Femur (tissue), 1 donor: Measurements from ENCODE around the gene TNS3.

ENCODE experiments used
- DNase-seq: peaks from one replicate; pipeline ENCODE4 v3.0.0-alpha.2; 2017

The TNS3 gene

DNA sequence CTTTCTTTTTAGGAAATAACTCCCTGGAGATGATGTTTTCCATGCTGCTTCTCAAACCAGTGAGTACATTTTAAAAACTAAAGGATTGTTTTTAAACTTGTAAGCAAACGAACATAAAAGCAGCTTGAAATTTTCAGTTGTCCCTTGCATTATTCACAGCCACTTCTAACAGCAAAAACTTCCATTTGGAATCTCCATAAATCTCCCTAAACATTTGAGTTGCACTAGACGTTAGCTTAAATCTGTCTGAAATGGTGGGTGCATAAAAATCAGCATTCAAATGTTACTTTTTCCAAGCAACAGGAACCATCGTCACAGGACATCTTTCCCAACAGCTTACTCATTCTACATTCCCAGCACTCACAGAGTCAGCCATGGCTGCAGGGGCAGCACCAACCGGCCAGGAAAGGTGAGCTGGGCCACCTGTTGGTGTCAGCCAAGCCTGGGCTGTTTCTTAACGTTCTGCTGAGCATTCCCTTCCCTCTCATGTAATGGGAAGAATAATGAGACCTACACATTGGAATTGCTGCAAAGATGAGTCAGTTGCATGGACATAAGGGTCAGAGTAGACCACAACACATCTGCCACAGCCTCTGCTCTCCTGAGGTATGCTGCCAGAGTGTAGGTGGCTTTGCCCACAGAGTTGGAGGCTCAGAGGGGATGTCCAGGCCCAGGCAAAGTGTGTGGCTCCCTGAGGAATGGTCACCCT is 163.2 kb downstream of the TNS3 start:
- no peak for DNase-seq

DNA sequence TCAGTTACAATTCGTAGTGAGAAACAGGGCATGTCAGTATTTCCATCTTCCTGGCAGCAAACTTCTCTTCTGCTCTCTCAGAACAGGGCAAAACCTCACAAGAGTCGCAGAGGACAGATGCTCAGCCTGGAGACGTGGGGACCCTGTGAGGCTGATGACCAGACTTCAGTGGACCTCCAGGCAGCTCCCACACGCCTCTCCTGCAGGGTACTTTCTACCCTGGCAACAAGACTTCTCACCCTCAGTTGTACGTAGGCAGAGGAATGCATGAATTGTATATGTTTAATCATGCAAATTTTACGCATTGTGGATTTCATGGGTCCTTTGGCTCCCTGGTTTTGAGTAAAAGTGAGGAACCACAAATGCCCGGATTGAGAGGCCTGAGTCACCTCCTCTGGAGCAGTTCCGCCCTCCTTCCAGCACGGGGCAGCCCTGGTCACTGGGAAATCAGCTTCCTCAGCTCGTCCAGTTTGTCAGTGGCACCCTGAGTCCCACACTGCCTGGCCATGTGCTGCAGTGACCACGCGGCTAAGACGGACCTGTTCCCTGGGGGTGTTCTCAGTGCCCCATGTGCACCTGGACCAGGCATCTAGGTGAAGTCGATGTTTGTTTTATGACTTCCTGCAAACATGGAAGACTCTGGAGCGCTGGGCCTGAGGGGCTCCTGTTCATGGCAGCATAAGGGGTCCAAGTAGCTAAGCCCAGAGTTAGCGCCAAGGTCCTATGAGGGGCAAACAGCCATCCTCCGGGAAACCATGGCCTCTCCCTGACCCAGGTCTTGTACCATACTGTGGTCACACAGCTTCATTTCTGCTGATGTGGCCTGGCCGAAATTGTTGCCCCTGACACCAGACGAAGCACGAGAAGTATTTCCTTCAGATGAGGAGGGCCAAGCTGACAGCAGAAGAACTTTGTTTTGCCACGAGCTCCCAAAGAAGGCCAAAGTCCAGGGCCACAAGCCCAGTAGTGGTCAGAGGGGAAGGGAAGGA is 165.1 kb downstream of the TNS3 start:
- no peak for DNase-seq

DNA sequence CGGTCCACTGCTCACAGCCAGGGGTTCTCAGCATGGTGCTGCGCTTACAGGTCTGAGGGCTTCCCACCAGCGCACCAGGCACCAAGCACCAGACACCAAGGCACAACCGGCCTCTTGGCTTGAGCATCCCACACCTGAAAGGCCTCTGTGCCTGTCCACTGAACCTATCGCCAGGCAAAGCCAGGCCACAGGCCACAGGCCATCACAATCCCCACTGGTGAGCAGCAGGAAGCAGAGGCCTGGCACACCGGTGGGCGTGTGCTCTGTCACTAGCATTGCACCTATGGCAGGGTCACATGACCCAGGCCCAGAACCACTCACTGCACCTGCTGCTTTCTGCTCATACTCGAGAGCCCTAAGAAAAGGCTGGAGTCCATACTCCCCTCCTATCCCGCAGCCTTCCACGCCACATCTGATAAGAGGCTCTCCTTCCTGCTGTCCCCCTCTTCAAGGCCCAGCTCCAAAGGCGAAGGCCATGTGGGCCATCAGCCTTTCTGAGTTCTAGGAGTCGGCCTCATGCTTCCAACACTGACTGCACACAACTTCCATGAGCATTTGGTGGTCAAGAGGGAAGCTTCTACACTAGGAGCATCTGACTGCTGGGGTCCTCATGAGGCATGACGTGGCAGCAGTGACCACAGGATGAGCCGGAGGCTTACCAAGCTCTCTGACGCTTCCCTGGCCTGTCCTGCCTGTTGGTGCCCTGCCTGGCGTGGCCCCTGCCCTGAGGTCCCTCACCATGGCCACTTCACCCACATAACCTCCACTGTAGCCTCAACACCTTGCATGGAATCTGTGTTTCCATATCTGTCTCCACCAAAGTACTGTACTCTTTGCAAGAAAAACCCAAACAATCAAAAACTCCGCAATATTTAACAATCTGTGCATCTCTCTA is 166.3 kb downstream of the TNS3 start:
- DNase-seq: peak; percentile 12

DNA sequence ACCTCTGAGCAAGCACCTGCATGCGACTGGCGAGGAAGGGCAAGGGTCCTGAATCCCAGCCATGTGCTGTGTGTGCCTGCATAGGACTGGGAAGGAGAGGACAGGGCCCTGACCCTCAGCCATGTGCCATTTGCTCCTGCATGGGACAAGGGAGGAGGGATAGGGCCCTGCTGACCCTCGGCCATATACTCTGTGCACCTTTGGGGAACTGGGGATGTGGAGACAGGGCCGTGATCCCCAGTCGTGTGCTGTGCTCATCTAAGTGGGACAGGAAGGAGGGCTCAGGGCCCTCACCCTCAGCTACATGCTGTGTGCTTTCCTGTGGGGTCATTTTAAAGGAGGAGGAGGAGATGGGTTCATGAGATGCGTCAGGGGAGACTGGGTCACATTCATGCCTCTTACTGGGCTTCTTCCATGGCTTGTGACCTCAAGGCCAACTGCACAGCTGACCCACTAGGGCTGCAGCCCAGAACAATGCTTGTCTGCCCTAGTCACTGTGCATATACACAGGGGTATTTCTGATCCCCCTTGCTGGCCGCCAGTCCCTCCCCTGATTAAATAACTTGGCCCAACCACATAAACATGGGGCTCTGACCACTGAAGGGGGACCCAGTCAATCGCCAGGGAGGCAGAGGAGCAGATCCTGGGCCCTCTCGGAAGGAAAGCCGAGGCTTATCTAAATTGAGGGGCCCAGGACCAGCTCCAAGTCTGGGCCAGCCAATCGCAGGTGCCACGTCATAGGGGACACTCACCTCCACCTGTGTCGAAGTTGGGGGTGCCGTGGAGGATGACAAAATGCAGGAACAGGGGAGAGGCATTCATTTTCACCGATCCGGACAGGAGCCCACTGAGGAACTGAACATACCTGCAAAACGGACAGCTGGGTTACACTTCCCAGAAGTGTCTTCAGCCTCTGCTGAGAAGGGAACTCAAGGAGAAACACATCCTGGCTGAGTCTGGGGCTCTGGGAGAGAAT is 167.3 kb downstream of the TNS3 start:
- peak; percentile 19 for DNase-seq

DNA sequence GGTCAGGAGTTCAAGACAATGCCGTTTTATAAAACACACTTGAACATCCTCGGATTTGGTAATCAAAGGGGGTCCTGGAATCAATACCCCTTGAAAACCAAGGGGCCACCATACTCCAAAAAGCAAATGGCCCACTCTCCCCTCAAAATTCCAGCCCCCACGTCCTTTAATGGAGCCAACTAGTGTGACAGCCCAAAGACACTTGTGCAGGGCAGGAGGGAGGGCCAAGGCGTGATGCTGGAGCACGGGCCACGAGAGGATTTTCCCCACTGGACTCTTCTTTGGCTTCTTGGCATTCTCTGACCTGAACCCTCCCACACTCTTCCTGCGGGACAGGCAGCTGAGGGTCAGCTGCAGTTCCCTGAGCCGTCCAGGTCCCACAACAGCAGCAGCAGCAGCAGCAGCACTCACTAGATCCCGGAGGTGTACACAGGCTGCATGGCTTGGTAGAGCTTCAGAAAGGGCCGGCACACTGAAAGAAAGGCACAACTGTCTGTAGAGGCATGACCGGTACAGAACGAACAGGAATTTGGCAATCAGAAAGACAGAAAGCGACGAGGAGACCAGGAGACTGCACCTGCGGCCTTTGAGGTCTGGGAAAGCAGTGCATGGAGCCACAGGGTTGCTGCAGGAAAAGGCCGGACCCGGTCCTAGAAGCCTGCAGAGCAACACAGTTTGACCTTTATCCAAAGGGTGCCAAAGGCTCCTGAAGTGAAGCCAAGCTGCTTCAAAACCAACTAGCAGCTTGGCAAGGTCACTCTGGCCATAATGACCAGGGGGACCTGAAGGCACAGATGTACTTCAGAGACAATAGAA is 168.2 kb downstream of the TNS3 start:
- peak; percentile 18 for DNase-seq

DNA sequence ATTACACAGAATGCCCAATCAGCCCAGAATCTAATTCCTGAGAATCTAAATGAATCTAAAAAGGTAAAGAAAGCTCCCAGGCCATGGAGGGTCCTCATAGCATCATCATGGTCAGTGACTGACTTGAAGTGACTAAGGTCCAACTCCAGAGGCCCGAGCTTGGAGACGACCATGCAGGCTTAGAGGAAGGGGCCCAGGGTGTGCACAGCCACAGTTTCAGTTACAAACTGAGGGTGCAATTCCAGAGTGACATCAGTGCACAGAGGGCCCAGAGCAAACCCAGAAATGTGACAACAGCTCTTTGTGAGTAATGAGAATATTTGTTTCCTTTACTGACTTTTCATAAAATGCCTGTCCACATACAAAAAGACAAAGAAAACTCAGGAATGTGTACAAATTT is 170.0 kb downstream of the TNS3 start:
- DNase-seq: no peak

DNA sequence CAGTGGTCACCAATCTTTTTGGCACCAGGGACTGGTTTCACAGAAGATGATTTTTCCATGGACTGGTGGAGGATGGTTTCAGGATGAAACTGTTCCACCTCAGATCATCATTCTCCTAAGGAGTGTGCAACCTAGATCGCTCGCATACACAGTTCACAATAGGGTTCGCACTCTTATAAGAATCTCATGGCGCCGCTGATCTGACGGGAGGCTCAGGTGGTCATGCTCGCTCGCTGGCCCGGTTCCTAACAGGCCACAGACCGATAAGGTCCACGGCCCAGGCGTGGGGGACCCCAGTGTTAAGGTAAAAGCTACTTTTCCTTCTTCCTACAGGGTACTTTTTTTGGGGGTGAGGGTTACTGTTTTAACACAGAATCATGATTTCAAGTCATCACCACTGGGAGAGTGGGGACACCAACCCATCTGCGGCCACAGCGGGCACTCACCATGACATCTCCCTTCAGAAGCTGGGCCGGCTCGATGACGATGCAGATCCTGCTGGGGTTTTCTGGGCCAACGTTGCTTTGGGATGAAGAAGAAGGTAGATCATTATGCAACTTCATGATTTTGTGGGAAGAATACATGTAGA is 170.5 kb downstream of the TNS3 start:
- DNase-seq: peak; percentile 12

DNA sequence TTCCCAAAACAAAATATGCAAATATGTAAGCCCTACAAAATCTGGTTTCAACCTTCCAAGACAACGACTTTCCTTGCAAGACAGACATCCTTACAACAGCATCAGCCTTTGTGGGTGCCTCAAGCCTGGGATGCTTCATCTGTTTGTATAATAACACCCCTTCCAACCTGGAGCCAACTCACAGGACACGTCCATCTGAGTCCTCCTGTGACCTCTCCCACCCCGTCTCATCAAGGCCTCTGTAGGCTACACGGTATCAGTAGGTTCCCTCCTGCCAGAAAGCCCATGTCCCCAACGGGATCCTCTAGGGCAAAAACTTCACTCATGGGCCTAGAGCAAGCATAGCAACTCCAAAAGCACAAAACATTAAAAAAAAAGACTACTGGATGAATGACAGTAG is 173.2 kb downstream of the TNS3 start:
- peak; percentile 2 for DNase-seq

DNA sequence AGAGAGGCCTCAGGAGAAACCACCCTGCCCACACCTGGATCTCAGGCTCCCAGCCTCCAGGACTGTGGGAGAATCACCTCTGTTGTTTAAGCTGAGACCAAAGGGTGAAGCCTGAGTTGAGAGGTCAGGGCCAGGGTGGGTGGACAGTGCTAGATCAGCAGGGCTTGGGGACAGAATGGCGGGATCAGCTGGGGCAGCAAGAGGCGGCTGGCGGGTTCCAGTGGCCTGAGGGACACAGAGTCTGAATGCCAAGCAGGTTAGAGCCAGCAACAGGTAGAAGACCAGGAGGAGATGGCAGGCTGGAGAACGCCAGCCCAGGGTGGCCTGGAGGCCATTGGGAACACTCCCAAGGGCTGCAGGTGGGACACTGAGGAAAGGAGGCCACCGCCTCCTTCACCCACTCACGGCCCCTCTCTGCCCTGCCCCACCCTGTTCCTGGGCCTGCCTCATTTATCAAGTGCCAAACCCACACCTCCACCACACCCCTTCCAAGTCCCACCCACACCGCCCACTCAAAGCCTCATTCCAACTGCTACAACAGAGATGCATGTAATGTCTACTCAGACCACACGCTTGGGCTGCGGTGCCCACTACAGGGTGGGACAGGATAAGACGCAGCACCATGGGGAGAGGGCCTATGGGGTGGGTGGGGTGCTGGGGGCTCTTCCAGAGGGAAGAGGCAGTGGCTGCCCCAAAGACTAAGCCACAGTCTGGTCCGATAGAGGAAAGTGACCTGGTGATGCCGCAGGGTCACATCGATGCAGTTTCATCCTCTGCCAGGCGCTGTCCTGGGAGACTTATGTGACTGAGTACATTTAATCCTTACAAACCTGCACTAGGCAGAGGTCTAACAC is 173.9 kb downstream of the TNS3 start:
- DNase-seq: peak; percentile 22

DNA sequence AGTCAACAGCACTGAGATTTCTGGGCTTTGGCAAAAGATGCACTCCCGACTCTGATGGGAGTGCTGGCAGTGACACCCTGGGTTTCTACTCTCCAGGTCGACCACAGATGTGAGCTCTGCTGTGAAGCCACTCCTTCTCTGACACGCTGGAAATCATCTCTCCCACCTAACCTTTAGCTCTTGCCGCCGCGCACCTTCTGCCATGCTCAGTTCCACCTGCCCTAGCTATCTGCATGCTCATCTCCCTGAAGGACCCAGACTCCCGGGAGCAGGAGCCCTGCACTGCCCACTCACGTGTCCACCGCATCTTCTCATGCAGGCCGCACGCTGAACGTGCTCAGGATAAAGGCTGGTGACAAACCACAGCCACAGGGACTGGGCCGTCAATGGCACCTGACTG is 174.8 kb downstream of the TNS3 start:
- DNase-seq: peak; percentile 27

DNA sequence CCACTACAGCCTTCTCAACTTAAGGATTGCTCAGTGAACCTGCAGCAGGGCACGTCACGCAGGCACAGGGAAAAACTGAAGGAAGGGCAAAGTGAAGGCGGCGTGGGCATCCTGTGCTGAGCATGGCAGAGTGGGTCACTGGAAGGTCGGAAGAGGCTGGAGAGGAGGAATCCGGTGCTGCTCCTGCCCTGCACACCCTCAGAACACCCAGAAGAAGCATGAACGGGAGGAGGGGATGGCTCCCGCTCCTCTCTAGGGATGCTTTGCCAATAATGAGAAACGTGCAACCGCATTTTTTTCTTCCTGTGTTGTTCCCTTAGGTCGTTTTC is 175.1 kb downstream of the TNS3 start:
- DNase-seq: no peak

DNA sequence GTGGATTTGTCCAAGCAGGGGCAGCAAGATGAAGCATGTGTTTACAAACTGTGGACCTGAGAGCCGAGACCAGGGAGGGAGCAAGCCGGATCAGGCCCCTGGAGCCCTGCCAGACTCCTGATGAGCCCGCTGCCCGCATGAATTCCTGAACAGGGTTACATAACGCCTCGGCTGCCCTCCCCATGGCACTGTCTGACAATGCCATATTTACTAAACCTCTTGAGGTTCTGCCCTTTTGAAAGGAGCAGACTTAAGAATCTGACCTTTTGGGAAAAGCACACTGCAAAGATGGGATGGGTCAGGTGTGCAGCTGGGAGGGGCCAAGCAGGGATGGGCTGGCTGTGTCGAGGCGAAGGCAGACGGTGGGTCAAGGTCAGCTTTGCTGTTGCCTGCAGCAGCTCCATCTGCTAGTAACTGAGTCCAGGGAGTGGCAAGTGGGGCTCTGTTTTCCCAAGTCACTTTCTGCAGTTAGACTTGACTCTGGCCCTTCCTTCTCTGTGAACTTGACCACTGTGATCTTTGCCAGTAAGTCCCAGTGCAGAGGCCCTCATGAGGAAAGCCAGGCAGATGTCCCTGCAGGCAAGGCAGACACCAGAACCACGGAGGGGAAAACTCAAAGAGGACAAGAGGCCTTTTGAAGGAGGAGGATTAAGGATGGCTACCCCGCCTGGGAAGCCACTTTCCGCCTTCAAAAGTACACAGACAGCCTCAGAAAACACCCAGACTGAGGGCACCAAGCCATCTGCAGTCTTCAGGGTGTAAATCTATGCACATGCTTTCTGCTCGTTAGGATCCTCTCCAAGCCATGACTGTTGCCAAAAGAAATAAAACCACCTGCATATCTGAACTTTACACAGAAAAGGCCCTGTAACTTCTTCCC is 175.8 kb downstream of the TNS3 start:
- DNase-seq: peak; percentile 79

DNA sequence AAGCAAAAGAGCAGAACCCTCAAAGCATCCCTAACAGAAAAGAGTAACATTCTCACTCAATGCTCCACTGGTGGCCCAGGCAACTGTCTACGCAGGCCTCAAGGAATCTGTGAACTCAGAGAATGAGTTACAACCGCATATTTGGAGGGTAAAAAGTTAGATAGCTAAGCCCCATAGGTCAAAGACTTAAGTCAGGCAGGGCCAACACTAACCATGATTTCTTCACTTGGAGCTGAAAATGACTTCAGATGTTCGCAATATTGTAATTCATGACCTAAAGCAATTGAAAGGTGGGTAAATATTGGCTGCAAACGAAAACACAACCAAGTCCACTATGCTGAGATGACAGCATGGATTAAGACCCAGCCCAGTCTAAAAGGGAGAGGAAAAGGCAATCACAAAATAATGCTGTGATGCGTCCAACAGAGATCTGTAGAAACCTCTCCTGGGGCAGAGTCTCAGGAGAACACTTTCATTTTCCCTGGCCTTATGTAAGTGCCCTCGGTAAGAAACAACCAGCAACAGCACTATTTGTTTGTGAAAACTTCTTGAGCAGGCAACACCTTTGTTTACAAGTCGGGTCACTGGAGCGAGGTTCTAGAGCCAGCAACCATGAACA is 176.5 kb downstream of the TNS3 start:
- DNase-seq: peak; percentile 4

DNA sequence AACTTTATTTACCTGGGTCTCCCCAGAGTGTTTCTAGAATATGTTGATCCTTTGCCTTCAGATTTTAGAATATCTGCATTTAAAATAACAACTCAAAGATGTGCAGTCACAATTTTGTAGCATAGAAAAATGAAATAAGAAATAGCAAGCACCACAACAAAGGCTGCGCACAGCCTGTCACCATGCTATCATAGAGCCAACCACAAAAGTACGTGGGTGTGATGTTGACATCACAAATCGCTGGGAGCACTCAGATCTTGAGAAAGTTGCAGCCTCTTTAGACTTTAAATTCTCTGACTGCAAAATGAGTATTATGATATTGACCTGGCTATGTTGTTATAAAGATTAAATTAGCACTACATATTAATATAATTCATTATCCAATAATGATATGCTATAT is 177.9 kb downstream of the TNS3 start:
- DNase-seq: peak; percentile 9

DNA sequence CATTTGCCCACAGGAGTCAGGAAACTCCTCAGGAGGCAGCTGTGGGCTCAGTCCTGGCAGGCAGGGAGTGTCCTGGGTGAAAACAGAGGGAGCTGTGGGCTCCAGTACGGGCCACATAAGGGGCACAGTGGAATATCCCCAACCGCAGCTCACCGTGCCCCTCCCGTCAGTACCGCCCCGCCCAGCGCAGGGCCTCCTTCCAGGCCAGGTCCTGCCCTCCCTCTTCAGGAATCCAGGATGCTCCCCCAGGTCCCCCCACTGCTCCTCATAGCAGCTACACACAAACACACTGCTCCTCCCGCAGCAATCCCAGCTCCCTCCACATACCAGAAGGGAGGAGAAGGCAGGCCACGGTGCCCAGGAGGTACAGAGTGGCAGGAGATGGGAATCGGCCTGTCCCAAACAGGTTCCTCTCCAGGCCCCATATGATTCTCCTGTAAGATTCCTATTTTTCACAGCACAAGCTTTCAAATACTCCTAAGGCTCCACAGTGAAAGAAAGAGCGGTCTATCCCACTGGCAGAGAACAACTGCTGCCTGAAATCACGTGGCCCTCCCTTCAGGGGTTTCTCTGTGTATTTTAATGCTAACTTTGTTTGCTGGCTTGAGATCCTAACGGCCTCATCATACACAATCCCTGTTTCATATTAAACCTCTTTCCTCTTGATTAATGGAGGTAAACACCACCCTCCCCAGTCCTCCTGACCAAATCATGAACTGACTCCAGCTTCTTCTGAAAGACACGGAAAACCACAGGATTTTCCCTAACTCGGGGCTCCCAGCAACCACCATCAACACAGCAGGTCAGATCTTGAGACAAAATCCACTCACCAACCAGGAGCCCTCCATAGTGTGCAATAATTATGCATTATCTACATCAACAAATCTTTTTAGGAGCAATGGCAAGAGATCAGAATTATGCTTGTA is 178.7 kb downstream of the TNS3 start:
- peak; percentile 48 for DNase-seq

DNA sequence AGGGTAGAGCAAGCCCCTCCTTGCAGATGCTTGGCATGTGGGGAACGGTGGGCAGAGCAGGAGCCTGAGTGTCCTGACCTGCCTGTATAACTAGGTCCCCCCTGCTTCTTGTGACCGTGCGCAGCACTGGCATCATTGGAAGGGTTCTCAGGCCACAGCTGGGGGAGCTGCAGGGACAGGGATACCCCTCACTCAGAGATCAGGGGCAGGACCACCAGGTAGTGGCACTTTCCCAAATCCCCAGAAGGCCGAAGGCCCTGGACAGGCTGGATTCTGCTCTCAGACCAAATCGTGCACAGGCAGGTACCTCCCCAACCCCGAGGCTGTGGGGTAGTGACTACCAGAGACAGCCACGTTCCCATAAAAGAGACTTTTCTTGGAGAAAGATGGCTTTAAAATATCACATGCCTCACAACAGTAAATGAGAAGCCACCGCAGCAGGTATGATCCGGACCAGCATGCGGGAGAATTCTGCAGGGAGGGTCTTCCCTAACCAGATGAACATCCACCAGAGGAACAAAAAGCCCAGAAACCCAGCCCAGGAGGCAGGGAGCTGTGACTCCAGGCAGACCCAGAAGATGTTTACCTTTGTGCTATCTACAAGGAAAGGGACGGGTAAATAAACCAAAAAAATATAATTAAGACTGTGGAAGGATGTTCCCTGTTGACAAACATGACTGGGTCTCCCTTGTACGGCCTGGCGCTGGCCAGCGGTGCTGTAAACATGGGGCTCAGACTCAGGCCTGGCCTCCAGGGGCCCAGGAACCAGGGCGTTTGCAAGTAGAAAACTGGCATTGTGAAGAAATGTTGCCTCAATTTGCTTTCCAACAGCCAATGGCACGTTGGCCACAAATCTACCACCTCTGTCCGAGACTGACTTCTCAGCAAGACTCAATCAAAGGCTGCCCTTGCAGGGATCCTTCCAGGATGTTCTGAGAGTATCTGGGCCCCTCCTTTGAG is 180.0 kb downstream of the TNS3 start:
- DNase-seq: peak; percentile 14
